ENCODE data around the gene PLOD1. TPM values are rescaled to one million over a fixed set of nuclear protein-coding genes. Genes with fewer than 3 reads are reported as not detected.
A peak's percentile ranks its signal among the peaks of the same experiment; 100 is the strongest.

PLOD1 gene
- total and polyA plus RNA-seq, 2 of the 13 experiments (the other 11 are each of a cell fraction or from before 2014, with no cell fraction given), result 70.1 to 318 TPM

- TF ChIP-seq SIN3B (IDR thresholded peaks at IDR 0.05; ENCODE audit: low read length) (no peak), ZNF280D (CRISPR knock-in tag; IDR thresholded peaks at IDR 0.05) (peak; percentile 86; the same call in 1 of the 2 replicates), ZNF530 (CRISPR knock-in tag; IDR thresholded peaks at IDR 0.05; ENCODE audit: low read depth) (no peak), ZBTB46 (CRISPR knock-in tag; IDR thresholded peaks at IDR 0.05; ENCODE audit: borderline replicate concordance) (no peak), ZNF562 (CRISPR knock-in tag; IDR thresholded peaks at IDR 0.05; ENCODE audit: borderline replicate concordance) (no peak), MZF1 (CRISPR knock-in tag; IDR thresholded peaks at IDR 0.05; ENCODE audit: borderline replicate concordance) (no peak), ZNF737 (CRISPR knock-in tag; IDR thresholded peaks at IDR 0.05; ENCODE audit: borderline replicate concordance) (no peak), ZNF142 (CRISPR knock-in tag; IDR thresholded peaks at IDR 0.05) (no peak), ZSCAN25 (CRISPR knock-in tag; IDR thresholded peaks at IDR 0.05) (peak; percentile 13; the same call in 1 of the 2 replicates), ZFP82 (CRISPR knock-in tag; IDR thresholded peaks at IDR 0.05; ENCODE audit: borderline replicate concordance) (no peak), CCAR2 (optimal IDR thresholded peaks at IDR 0.05; ENCODE audit: low read depth, low read length) (no peak), ZNF724P (CRISPR knock-in tag; IDR thresholded peaks at IDR 0.05; ENCODE audit: borderline replicate concordance) (peak; percentile 15; the same call in 1 of the 2 replicates)
- TF ChIP-seq, protein P1, sequence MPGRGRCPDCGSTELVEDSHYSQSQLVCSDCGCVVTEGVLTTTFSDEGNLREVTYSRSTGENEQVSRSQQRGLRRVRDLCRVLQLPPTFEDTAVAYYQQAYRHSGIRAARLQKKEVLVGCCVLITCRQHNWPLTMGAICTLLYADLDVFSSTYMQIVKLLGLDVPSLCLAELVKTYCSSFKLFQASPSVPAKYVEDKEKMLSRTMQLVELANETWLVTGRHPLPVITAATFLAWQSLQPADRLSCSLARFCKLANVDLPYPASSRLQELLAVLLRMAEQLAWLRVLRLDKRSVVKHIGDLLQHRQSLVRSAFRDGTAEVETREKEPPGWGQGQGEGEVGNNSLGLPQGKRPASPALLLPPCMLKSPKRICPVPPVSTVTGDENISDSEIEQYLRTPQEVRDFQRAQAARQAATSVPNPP (CRISPR knock-in tag; IDR thresholded peaks at IDR 0.05), result peak; percentile 90
- TF ChIP-seq, protein P2, sequence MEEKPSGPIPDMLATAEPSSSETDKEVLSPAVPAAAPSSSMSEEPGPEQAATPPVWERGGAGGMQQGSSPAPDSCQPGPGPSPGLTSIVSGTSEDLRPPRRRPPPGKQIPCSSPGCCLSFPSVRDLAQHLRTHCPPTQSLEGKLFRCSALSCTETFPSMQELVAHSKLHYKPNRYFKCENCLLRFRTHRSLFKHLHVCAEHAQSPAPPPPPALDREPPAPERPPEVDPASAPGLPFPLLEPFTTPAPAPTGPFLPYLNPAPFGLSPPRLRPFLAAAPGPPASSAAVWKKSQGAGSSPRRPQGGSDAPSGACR (CRISPR knock-in tag; IDR thresholded peaks at IDR 0.05), result no peak; the same call in 1 of the 2 replicates
These were observed 26.3 kb upstream of the PLOD1 start (continued) for GRCh38 chr1:11908095-11908675.
